H4 (cell line): ENCODE data around the gene ALOX15. TPM values are rescaled to one million over a fixed set of nuclear protein-coding genes. Genes with fewer than 3 reads are reported as not detected.
"Not testable (repeated sequence)": the region's sequence is repeated elsewhere in the genome, so short reads cannot be mapped to it uniquely, and the experiment has no call there.

Experiments
- DNase-seq: peaks from one replicate; pipeline ENCODE4 v3.0.0-alpha.2; 2015; ENCODE audit warnings: low spot score
- total RNA-seq: library from RNA; depleted of rRNA; stranded (reverse); fragments of >200 nt; shearing (Covaris generic); gene quantifications from 2 replicates; pipeline ENCODE4 v1.2.3, GENCODE V29; 2014

The ALOX15 gene
- total RNA-seq, 1 experiment from 2014 or later = not detected

GRCh38 chr17:4617590-4618351 lies 23.7 kb downstream of the ALOX15 start:
- DNase-seq = no peak

- DNase-seq = no peak
These were observed 24.4 kb downstream of the ALOX15 start for GRCh38 chr17:4617090-4617489.

GRCh38 chr17:4616476-4616875 lies 25.0 kb downstream of the ALOX15 start:
- no peak for DNase-seq

GRCh38 chr17:4610656-4611055 lies 30.8 kb downstream of the ALOX15 start:
- no peak for DNase-seq

- DNase-seq = no peak
These were observed 31.3 kb downstream of the ALOX15 start for GRCh38 chr17:4610162-4610561.

GRCh38 chr17:4609761-4610160 lies 31.7 kb downstream of the ALOX15 start:
- no peak for DNase-seq

- no peak for DNase-seq
These were observed 33.7 kb downstream of the ALOX15 start for GRCh38 chr17:4607773-4608187.

- DNase-seq = no peak
These were observed 34.2 kb downstream of the ALOX15 start for GRCh38 chr17:4607261-4607741.

- no peak for DNase-seq
These were observed 35.7 kb downstream of the ALOX15 start for GRCh38 chr17:4605826-4606225.

GRCh38 chr17:4604736-4605135 lies 36.7 kb downstream of the ALOX15 start:
- DNase-seq = not testable (repeated sequence)

GRCh38 chr17:4604111-4604644 lies 37.3 kb downstream of the ALOX15 start:
- no peak for DNase-seq

GRCh38 chr17:4602041-4602440 lies 39.4 kb downstream of the ALOX15 start:
- DNase-seq = no peak

- no peak for DNase-seq
These were observed 40.2 kb downstream of the ALOX15 start for GRCh38 chr17:4601326-4601725.

GRCh38 chr17:4600563-4600962 lies 40.9 kb downstream of the ALOX15 start:
- DNase-seq = no peak

GRCh38 chr17:4599505-4600281 lies 41.8 kb downstream of the ALOX15 start:
- no peak for DNase-seq

GRCh38 chr17:4598776-4599504 lies 42.5 kb downstream of the ALOX15 start:
- DNase-seq = no peak

GRCh38 chr17:4597975-4598374 lies 43.5 kb downstream of the ALOX15 start:
- no peak for DNase-seq

- DNase-seq = no peak
These were observed 44.7 kb downstream of the ALOX15 start for GRCh38 chr17:4596636-4597380.

- not testable (repeated sequence) for DNase-seq
These were observed 45.7 kb downstream of the ALOX15 start for GRCh38 chr17:4595685-4596342.

- no peak for DNase-seq
These were observed 46.4 kb downstream of the ALOX15 start for GRCh38 chr17:4594931-4595684.
